ENCODE results near the gene FBXO42. TPM values are rescaled to one million over a fixed set of nuclear protein-coding genes. Genes with fewer than 3 reads are reported as not detected.

Gene FBXO42
- total and polyA plus RNA-seq, 2 of the 4 experiments (the other 2 are of a cell fraction), result 12.0 to 18.8 TPM

- dilution Hi-C loops (cut with HindIII; ENCODE audit: low sequenced_read_pairs, unreplicated experiment), result no loop called here
- peaks cover 37 to 47% of the 10 kb centered on the region in 2 experiments for H3K79me1 ChIP-seq (ENCODE audit: low read depth in 1 of 2, low read length in 2 of 2)
- DNase-seq, result no peak
Observed at GRCh38 chr1:16307222-16307621, 45.1 kb downstream of the FBXO42 start.

More at GRCh38 chr1:16307222-16307621, 45.1 kb downstream of the FBXO42 start:
- Histone ChIP-seq H2BK20ac (ENCODE audit: low read depth, low read length) (no peak overlapping the region), H3K4me1 (ENCODE audit: control insufficient read depth, insufficient read depth, low read length) (no peaks in the 10 kb centered on the region), H4K91ac (ENCODE audit: insufficient read depth, low read depth, low read length) (no peak overlapping the region), H3K18ac (ENCODE audit: low read depth, low read length) (no peak overlapping the region), H3K4me2 (ENCODE audit: low read depth, low read length) (no peak overlapping the region), H3K56ac (ENCODE audit: extremely low read depth, insufficient read depth, low read length) (no peak overlapping the region), H3K9ac (ENCODE audit: low read depth, low read length) (no peak overlapping the region), H3K9me1 (ENCODE audit: insufficient read depth, low read length) (0 out of 2 replicates have a peak, but pooled peaks cover 2% of the 10 kb centered on the region), H4K8ac (ENCODE audit: low read depth in 2 of 2, low read length in 2 of 2) (no peak overlapping the region), H3K23ac (ENCODE audit: low read depth, low read length) (no peak overlapping the region), H2AK5ac (ENCODE audit: low read depth, low read length) (no peak overlapping the region), H3K27ac (ENCODE audit: insufficient read depth, low read length) (no peak overlapping the region), H3K27me3 (ENCODE audit: control insufficient read depth, insufficient read depth, low read length) (no peaks in the 10 kb centered on the region), H2AK9ac (replicated peaks; ENCODE audit: low read depth, low read length, poor library complexity) (no peak overlapping the region), H4K20me1 (ENCODE audit: insufficient read depth, low read length) (peaks cover 7% of the 10 kb centered on the region), H3K4me3 (ENCODE audit: insufficient read depth, low read depth, low read length) (no peak overlapping the region), H2BK15ac (ENCODE audit: low read depth, low read length) (no peak overlapping the region), H3K4ac (ENCODE audit: low read depth, low read length) (no peak overlapping the region), H3K9me3 (ENCODE audit: control insufficient read depth, insufficient read depth, low read length) (0 out of 2 replicates have a peak, but pooled peaks cover 2% of the 10 kb centered on the region), H2AFZ (replicated peaks; ENCODE audit: low read length, poor library complexity) (no peak overlapping the region), H2BK5ac (ENCODE audit: low read depth, low read length, poor library complexity, severe bottlenecking) (no peak overlapping the region), H3K36me3 (ENCODE audit: control insufficient read depth, insufficient read depth, low read length) (peaks cover 49% of the 10 kb centered on the region), H2BK120ac (ENCODE audit: low read depth, low read length) (no peak overlapping the region), H3K14ac (replicated peaks; ENCODE audit: low read depth, low read length) (no peak overlapping the region), H4K5ac (ENCODE audit: low read depth, low read length) (no peak overlapping the region)
- no peak for ATAC-seq (ENCODE audit: low read depth)
- no TSS peak for BruUV-seq (replicated peaks)
- CTCF ChIA-PET, result interaction anchor here (0.8 kb wide), 1 partner anchor 24 kb away, joined by 11 read pairs; no protein-coding TSS in a partner anchor
- no peak for TF ChIP-seq CEBPB (IDR thresholded peaks at IDR 0.05; ENCODE audit: low read depth, low read length)
- TF ChIP-seq CHD1 (IDR thresholded peaks at IDR 0.05; ENCODE audit: low read depth, low read length), result no peak
- TF ChIP-seq RFX5 (IDR thresholded peaks at IDR 0.05; ENCODE audit: low read depth, low read length), result no peak
- TF ChIP-seq CTCF (conservative IDR thresholded peaks at IDR 0.05; ENCODE audit: low read depth, low read length), result no peak
- no peak for TF ChIP-seq ELK1 (IDR thresholded peaks at IDR 0.05; ENCODE audit: borderline replicate concordance, low read depth, low read length)
- TF ChIP-seq MXI1 (IDR thresholded peaks at IDR 0.05; ENCODE audit: borderline replicate concordance, low read depth, low read length), result no peak
- no peak for TF ChIP-seq FOS (IDR thresholded peaks at IDR 0.05; ENCODE audit: low read depth, low read length)
- TF ChIP-seq USF2 (IDR thresholded peaks at IDR 0.05; ENCODE audit: low read depth, low read length), result no peak
- no peak for TF ChIP-seq BHLHE40 (IDR thresholded peaks at IDR 0.05; ENCODE audit: low read depth, low read length)
- intact Hi-C loops (cut with micrococcal nuclease), result no loop called here
- POLR2A ChIA-PET (ENCODE audit: unreplicated experiment), result no interaction called here
- in situ Hi-C loops (cut with MboI; ENCODE audit: low sequenced_read_pairs), result no loop called here
- WGBS, 2 experiments (ENCODE audit: extremely low coverage in 2 of 2, insufficient read length in 1 of 2), result no CpG with 5 or more reads among the region's 3 CpGs

Data from IMR-90 (cell line).